Measurements from ENCODE around the gene NEK1. TPM values are rescaled to one million over a fixed set of nuclear protein-coding genes. Genes with fewer than 3 reads are reported as not detected.

The NEK1 gene
- total RNA-seq, 1 donor from 2014 or later: 15.5 TPM

GRCh38 chr4:169489306-169489705 lies 123.1 kb downstream of the NEK1 start:
- Histone ChIP-seq H3K4me1 (no peaks in the 10 kb centered on the region), H3K27me3 (ENCODE audit: low read depth) (no peaks in the 10 kb centered on the region), H3K9me3 (replicated peaks) (peaks cover 21% of the 10 kb centered on the region), H3K4me3 (no peak overlapping the region), H3K36me3 (peaks cover 21% of the 10 kb centered on the region), H3K27ac (replicated peaks) (no peak overlapping the region)
- no peak for DNase-seq
- intact Hi-C loops (cut with micrococcal nuclease): loop anchor here (5.0 to 10.0 kb wide), 2 partner anchors 465 to 567 kb away; no protein-coding TSS in a partner anchor
- TF ChIP-seq, protein P1, sequence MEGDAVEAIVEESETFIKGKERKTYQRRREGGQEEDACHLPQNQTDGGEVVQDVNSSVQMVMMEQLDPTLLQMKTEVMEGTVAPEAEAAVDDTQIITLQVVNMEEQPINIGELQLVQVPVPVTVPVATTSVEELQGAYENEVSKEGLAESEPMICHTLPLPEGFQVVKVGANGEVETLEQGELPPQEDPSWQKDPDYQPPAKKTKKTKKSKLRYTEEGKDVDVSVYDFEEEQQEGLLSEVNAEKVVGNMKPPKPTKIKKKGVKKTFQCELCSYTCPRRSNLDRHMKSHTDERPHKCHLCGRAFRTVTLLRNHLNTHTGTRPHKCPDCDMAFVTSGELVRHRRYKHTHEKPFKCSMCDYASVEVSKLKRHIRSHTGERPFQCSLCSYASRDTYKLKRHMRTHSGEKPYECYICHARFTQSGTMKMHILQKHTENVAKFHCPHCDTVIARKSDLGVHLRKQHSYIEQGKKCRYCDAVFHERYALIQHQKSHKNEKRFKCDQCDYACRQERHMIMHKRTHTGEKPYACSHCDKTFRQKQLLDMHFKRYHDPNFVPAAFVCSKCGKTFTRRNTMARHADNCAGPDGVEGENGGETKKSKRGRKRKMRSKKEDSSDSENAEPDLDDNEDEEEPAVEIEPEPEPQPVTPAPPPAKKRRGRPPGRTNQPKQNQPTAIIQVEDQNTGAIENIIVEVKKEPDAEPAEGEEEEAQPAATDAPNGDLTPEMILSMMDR (IDR thresholded peaks at IDR 0.05; ENCODE audit: borderline replicate concordance): no peak

DNA sequence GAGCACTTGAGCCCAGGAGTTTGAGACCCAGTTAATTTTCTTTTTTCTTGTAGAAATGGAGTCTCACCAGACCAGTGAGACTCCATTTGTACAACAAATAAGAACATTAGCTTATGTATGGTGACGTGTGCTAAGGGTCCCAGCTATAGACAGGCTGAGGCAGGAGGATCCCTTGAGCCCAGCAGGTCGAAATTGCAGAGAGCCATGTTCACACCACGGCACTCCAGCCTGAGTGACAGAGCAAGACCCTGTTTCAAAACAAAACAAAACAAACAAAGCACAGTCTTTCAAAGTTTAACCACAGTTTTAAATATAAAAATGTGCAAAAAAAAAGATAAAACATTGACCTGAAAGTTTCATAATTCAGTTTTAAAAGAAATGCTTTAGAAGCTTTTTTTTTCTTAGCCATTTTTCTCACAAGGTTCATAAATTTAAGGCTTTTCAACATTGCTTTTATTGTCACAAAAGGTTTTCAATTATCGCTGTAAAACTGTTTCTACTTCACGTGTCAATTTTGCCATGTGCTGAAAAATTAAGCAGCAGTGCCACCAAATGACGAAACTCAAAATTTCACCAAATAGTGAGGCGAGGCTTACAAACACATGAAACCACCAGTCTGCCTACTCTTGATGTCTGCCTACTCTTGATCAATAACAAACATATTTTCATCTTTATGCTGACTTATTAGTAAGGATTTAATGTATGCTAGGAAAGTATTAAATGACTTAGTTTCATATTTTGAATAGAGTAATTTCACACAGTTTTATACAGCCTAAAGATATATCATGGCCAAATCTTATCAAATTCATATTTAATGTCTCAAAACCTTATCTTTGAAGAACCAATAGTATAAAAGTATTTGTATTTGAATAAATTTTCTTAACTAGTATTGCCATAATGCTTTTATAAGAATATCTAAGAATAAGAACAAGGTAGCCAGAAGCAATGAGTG lies 126.3 kb downstream of the NEK1 start:
- intact Hi-C loops (cut with micrococcal nuclease): loop anchor here (5.0 to 10.0 kb wide), 2 partner anchors 461 to 564 kb away; no protein-coding TSS in a partner anchor
- no peak for DNase-seq
- Histone ChIP-seq H3K27ac (replicated peaks) (no peak overlapping the region), H3K9me3 (replicated peaks) (peaks cover 13% of the 10 kb centered on the region), H3K27me3 (ENCODE audit: low read depth) (no peaks in the 10 kb centered on the region), H3K4me1 (no peaks in the 10 kb centered on the region), H3K4me3 (no peak overlapping the region), H3K36me3 (peaks cover 14% of the 10 kb centered on the region)
- TF ChIP-seq, protein P1 (IDR thresholded peaks at IDR 0.05; ENCODE audit: borderline replicate concordance): peak; percentile 66

- intact Hi-C loops (cut with micrococcal nuclease): loop anchor here (5.0 to 10.0 kb wide), 2 partner anchors 460 to 563 kb away; no protein-coding TSS in a partner anchor
- Histone ChIP-seq H3K36me3 (peaks cover 8% of the 10 kb centered on the region), H3K4me1 (no peaks in the 10 kb centered on the region), H3K27me3 (ENCODE audit: low read depth) (no peaks in the 10 kb centered on the region), H3K27ac (replicated peaks) (no peak overlapping the region), H3K4me3 (no peak overlapping the region), H3K9me3 (replicated peaks) (peaks cover 8% of the 10 kb centered on the region)
- no peak for DNase-seq
- TF ChIP-seq, protein P1 (IDR thresholded peaks at IDR 0.05; ENCODE audit: borderline replicate concordance): no peak
These were observed 127.3 kb downstream of the NEK1 start for GRCh38 chr4:169485086-169485485.

DNA sequence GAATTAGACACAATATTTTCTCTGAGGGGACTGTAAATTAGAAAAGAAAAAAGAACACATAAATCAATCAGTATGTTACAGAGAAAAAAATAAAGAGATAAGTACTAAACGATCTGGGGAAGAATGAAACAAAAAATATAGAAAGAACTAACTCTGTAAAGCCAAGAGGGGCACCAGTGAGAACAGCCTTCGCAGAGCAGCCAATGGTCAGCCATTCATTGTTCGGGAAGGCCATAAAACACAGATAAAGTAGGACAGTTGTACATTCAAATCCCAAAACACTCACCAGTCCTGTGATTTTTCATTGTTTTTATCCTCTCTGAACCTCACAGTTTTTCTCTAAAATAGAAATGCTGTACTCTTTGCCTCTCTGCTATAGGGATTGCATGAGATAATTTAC lies 127.9 kb downstream of the NEK1 start:
- H3K4me1 ChIP-seq: no peaks in the 10 kb centered on the region
- peaks cover 8% of the 10 kb centered on the region for H3K9me3 ChIP-seq (replicated peaks)
- no peaks in the 10 kb centered on the region for H3K27me3 ChIP-seq (ENCODE audit: low read depth)
- peaks cover 8% of the 10 kb centered on the region for H3K36me3 ChIP-seq
- no peak for DNase-seq
- TF ChIP-seq, protein P1 (IDR thresholded peaks at IDR 0.05; ENCODE audit: borderline replicate concordance): no peak
- H3K4me3 ChIP-seq: no peak overlapping the region
- intact Hi-C loops (cut with micrococcal nuclease): loop anchor here (10.0 kb wide), 1 partner anchor 460 kb away; no protein-coding TSS in a partner anchor
- H3K27ac ChIP-seq (replicated peaks): no peak overlapping the region

DNA sequence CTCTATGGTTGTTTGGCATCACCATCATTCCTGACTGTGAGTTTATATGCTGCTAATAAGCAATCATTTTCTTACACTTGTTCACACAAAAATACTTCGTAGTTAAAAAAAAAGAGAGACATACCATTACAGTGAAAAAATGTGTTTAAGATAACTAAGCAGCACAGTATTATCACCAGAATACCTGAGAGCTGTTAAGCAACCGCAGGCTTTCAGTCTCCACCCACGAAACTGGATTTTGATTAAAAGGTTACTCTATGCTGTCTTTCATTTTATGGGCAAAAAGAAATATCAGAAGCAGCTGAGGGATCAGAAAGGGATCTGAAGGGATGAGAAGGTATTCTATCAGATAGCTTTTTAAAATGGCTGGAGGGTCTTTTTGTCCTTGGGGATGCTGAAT lies 148.3 kb downstream of the NEK1 start:
- no peak overlapping the region for H3K27ac ChIP-seq (replicated peaks)
- intact Hi-C loops (cut with micrococcal nuclease): no loop called here
- H3K36me3 ChIP-seq: peaks cover 26% of the 10 kb centered on the region
- TF ChIP-seq, protein P1 (IDR thresholded peaks at IDR 0.05; ENCODE audit: borderline replicate concordance): no peak
- no peaks in the 10 kb centered on the region for H3K4me1 ChIP-seq
- H3K9me3 ChIP-seq (replicated peaks): no peaks in the 10 kb centered on the region
- H3K27me3 ChIP-seq (ENCODE audit: low read depth): no peaks in the 10 kb centered on the region
- no peak for DNase-seq
- no peak overlapping the region for H3K4me3 ChIP-seq

Data from left ventricle myocardium inferior (tissue), 1 donor.